Suprapubic skin (tissue), 4 donors: ENCODE measurements around the gene GPD1. TPM values are rescaled to one million over a fixed set of nuclear protein-coding genes. Genes with fewer than 3 reads are reported as not detected.

Source experiments
- DNase-seq, 2 donors: peaks; one replicate each; pipeline ENCODE4 v3.0.0-alpha.2; 2019; ENCODE audit warnings: low spot score in 2 of 2
- H3K27ac ChIP-seq: fragments of 200-600 bp; sonication (generic); one replicate; pipeline ENCODE4 v1.5.1; 2019
- H3K27me3 ChIP-seq: fragments of 200-600 bp; sonication (generic); one replicate; pipeline ENCODE4 v1.5.1; 2019
- H3K36me3 ChIP-seq: fragments of 200-600 bp; sonication (generic); one replicate; pipeline ENCODE4 v1.5.1; 2019
- H3K4me1 ChIP-seq: fragments of 200-600 bp; sonication (generic); one replicate; pipeline ENCODE4 v1.5.1; 2019
- H3K4me3 ChIP-seq: fragments of 200-600 bp; sonication (generic); one replicate; pipeline ENCODE4 v1.5.1; 2019; ENCODE audit warnings: mild to moderate bottlenecking
- H3K9me3 ChIP-seq: fragments of 200-600 bp; sonication (generic); one replicate; pipeline ENCODE4 v1.5.1; 2019
- EP300 ChIP-seq: sonication (generic); formaldehyde crosslinking; IDR thresholded peaks from one replicate; pipeline ENCODE4 v1.6.1; 2017; ENCODE audit warnings: antibody characterized with exemption
- POLR2A ChIP-seq, 2 donors: fragments of 450-650 bp; IDR thresholded peaks; one replicate each; pipeline ENCODE4 v1.6.1; 2017; ENCODE audit warnings: antibody characterized with exemption in 2 of 2, mild to moderate bottlenecking in 2 of 2, moderate library complexity in 2 of 2
- POLR2AphosphoS5 ChIP-seq, 3 donors: sonication (generic); formaldehyde crosslinking; IDR thresholded peaks; one replicate each; pipeline ENCODE4 v1.6.1; 2017; ENCODE audit warnings: antibody characterized with exemption in 3 of 3
- WGBS: methylation state at CpG from one replicate; pipeline ENCODE4 v1.1.5; 2018; 5-methylcytosine and 5-hydroxymethylcytosine counted together
- total RNA-seq, 4 donors: library from RNA; depleted of rRNA; stranded (reverse); fragments of >200 nt; gene quantifications; one replicate each; pipeline ENCODE4 v1.1.0, GENCODE V29; 2016
- TF ChIP-seq, protein P1 (sequence below), 2 donors: fragments of 200-600 bp in 1 of 2; fragments of 450-650 bp in 1 of 2; sonication (generic) in 1 of 2; IDR thresholded peaks; one replicate each; pipeline ENCODE4 v1.5.1; 2016 to 2019; ENCODE audit warnings: antibody characterized with exemption in 2 of 2, mild to moderate bottlenecking in 1 of 2, moderate library complexity in 1 of 2

Gene GPD1
- total RNA-seq, 4 donors from 2014 or later = 49.5 to 74.5 (median 61.8) TPM

DNA sequence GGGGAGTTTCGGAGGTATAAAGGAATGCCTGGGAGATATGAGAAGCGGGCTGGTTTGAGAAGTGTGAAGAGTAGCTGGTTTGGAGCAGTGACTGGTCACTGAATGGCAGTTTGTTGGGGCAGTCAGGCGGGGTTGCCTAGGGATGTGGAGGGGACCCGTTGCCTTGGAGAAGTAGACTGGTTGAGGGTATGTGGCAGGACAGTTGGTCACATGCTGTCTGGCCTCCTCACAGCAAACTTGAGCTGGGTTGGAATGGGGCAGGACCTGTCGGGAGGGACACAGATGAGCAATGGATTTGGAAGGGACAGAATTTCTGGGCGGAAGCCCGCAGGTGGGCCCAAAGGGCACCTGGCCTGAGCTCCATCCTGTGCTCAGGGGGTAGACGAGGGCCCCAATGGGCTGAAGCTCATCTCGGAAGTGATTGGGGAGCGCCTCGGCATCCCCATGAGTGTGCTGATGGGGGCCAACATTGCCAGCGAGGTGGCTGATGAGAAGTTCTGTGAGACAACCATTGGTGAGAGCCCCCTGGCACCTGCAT, 2.2 kb downstream of the GPD1 start:
- WGBS = 96% methylated on average over 10 of the region's 12 CpGs

DNA sequence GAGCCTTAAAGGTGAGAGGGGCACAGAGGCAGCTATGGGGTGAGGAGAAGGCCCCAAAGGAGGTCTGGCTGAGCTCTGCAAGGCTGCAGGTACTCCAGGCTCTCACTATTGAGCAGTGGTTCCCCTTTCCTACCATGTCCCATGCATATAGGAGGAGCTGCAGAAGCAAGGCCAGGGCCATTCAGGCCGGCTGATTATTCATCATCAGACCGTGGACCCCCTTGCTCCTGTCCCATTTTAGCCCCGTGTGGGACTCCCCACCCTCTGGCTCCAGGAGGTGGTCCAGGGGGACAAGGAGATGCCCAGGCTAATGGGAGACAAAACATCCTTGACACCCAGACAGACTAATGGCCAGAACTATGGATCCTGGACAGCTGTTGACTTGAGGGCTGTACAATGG, 3.1 kb downstream of the GPD1 start:
- no peaks in the 10 kb centered on the region for H3K36me3 ChIP-seq
- no peak for DNase-seq
- no peaks in the 10 kb centered on the region for H3K9me3 ChIP-seq
- H3K4me1 ChIP-seq = peaks cover 39% of the 10 kb centered on the region
- no peak overlapping the region for H3K27ac ChIP-seq
- H3K27me3 ChIP-seq = no peaks in the 10 kb centered on the region
- TF ChIP-seq POLR2A (IDR thresholded peaks at IDR 0.05) (no peak), POLR2AphosphoS5 (IDR thresholded peaks at IDR 0.05) (no peak), EP300 (no peak)
- TF ChIP-seq, protein P1, sequence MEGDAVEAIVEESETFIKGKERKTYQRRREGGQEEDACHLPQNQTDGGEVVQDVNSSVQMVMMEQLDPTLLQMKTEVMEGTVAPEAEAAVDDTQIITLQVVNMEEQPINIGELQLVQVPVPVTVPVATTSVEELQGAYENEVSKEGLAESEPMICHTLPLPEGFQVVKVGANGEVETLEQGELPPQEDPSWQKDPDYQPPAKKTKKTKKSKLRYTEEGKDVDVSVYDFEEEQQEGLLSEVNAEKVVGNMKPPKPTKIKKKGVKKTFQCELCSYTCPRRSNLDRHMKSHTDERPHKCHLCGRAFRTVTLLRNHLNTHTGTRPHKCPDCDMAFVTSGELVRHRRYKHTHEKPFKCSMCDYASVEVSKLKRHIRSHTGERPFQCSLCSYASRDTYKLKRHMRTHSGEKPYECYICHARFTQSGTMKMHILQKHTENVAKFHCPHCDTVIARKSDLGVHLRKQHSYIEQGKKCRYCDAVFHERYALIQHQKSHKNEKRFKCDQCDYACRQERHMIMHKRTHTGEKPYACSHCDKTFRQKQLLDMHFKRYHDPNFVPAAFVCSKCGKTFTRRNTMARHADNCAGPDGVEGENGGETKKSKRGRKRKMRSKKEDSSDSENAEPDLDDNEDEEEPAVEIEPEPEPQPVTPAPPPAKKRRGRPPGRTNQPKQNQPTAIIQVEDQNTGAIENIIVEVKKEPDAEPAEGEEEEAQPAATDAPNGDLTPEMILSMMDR (IDR thresholded peaks at IDR 0.05) = no peak
- WGBS = 80% methylated on average over 3 of the region's 3 CpGs
- H3K4me3 ChIP-seq = no peak overlapping the region

More for the DNA sequence above, 2.2 kb downstream of the GPD1 start:
- TF ChIP-seq, protein P1 (IDR thresholded peaks at IDR 0.05) = no peak
- no peak for TF ChIP-seq EP300
- TF ChIP-seq POLR2A (IDR thresholded peaks at IDR 0.05) = no peak
- no peak for TF ChIP-seq POLR2AphosphoS5 (IDR thresholded peaks at IDR 0.05)
- H3K9me3 ChIP-seq = no peaks in the 10 kb centered on the region
- DNase-seq = no peak
- no peak overlapping the region for H3K4me3 ChIP-seq
- H3K4me1 ChIP-seq = peaks cover 34% of the 10 kb centered on the region
- H3K27ac ChIP-seq = no peak overlapping the region
- H3K27me3 ChIP-seq = no peaks in the 10 kb centered on the region
- H3K36me3 ChIP-seq = no peaks in the 10 kb centered on the region

DNA sequence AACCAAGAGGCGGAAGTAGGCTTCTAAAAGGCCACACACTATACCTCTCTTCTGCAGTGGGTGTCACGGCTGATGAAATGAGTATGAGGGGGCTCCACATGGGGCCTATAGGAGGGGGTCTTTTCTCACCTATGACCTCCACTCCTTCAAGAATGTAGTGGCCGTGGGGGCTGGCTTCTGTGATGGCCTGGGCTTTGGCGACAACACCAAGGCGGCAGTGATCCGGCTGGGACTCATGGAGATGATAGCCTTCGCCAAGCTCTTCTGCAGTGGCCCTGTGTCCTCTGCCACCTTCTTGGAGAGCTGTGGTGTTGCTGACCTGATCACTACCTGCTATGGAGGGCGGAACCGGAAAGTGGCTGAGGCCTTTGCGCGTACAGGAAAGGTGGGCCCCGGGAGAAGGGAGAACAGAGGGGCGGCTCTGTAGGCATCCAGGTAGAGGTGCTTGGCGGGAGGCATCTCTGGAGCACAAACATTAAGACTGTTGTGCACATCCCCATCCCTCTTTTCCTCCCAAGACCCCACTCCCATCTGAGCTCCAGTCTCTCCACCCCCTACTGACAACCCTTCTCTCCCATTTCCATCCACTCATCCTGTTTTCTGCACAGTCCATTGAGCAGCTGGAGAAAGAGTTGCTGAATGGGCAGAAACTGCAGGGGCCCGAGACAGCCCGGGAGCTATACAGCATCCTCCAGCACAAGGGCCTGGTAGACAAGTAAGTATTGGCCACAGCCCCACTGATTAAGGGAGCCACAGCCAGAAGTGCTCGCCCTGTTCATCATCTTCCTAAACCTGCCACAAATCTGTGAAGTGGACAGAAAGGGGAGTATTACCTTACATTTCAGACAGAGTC, 3.8 kb downstream of the GPD1 start:
- no peak for DNase-seq
- TF ChIP-seq POLR2A (IDR thresholded peaks at IDR 0.05) (no peak), EP300 (no peak), POLR2AphosphoS5 (IDR thresholded peaks at IDR 0.05) (no peak)
- TF ChIP-seq, protein P1 (IDR thresholded peaks at IDR 0.05) = no peak
- no peak overlapping the region for H3K4me3 ChIP-seq
- H3K36me3 ChIP-seq = no peaks in the 10 kb centered on the region
- H3K27ac ChIP-seq = no peak overlapping the region
- H3K27me3 ChIP-seq = no peaks in the 10 kb centered on the region
- 96% methylated on average over 17 of the region's 17 CpGs for WGBS
- H3K4me1 ChIP-seq = peaks cover 39% of the 10 kb centered on the region
- H3K9me3 ChIP-seq = no peaks in the 10 kb centered on the region

DNA sequence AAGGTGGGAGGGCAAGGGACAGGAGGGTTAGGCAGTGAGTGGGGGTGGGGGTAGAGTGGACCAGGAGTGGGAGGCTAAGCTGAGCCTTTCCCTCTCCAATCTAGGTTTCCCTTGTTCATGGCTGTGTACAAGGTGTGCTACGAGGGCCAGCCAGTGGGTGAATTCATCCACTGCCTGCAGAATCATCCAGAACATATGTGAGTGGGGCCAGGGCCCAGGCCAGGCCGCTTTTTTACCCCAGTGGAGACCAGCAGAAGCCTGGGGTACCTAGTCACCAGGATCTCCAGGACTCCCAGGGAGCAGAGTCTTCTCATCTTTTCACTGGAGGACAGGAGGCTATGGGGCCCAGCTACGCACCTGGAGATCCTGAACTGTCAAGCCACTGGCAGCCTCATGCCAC, 5.5 kb downstream of the GPD1 start:
- H3K27ac ChIP-seq = peak overlapping the region; percentile 80

More for the DNA sequence above, 5.5 kb downstream of the GPD1 start:
- Histone ChIP-seq H3K27me3 (no peaks in the 10 kb centered on the region), H3K4me1 (peaks cover 43% of the 10 kb centered on the region), H3K36me3 (no peaks in the 10 kb centered on the region), H3K9me3 (no peaks in the 10 kb centered on the region), H3K4me3 (no peak overlapping the region)
- WGBS = 89% methylated on average over 3 of the region's 3 CpGs
- no peak for DNase-seq
- no peak for TF ChIP-seq POLR2A (IDR thresholded peaks at IDR 0.05)
- TF ChIP-seq, protein P1 (IDR thresholded peaks at IDR 0.05) = no peak
- TF ChIP-seq POLR2AphosphoS5 (IDR thresholded peaks at IDR 0.05) = no peak
- TF ChIP-seq EP300 = no peak
